Measurements from ENCODE around the gene TMEM81.

The TMEM81 gene

GRCh38 chr1:205044741-205045140, 39.5 kb downstream of the TMEM81 start:
- Histone ChIP-seq H3K4me1 (ENCODE audit: control insufficient read depth, low read length) (no peaks in the 10 kb centered on the region), H3K4me3 (ENCODE audit: low read length) (no peak overlapping the region), H3K9me2 (replicated peaks; ENCODE audit: control insufficient read depth, low read length) (no peaks in the 10 kb centered on the region), H3K9me3 (ENCODE audit: control insufficient read depth, insufficient read depth, low read length) (no peaks in the 10 kb centered on the region), H3K4me2 (ENCODE audit: low read length) (no peak overlapping the region), H3K27ac (ENCODE audit: low read depth, low read length) (no peak overlapping the region), H3K79me2 (ENCODE audit: control insufficient read depth, low read length) (no peaks in the 10 kb centered on the region), H3F3A (ENCODE audit: control insufficient read depth, insufficient read depth) (no peaks in the 10 kb centered on the region), H4K20me1 (ENCODE audit: control insufficient read depth, insufficient read depth, low read depth, low read length) (no peaks in the 10 kb centered on the region), H3K36me3 (ENCODE audit: control insufficient read depth, low read length) (no peaks in the 10 kb centered on the region), H3K27me3 (ENCODE audit: control insufficient read depth, low read length) (peaks cover 35% of the 10 kb centered on the region)
- no peak for TF ChIP-seq EZH2phosphoT487 (IDR thresholded peaks at IDR 0.05; ENCODE audit: borderline replicate concordance, low read length)
- TF ChIP-seq CTCF (IDR thresholded peaks at IDR 0.05; ENCODE audit: low read depth, low read length, poor library complexity, severe bottlenecking) = no peak

DNA sequence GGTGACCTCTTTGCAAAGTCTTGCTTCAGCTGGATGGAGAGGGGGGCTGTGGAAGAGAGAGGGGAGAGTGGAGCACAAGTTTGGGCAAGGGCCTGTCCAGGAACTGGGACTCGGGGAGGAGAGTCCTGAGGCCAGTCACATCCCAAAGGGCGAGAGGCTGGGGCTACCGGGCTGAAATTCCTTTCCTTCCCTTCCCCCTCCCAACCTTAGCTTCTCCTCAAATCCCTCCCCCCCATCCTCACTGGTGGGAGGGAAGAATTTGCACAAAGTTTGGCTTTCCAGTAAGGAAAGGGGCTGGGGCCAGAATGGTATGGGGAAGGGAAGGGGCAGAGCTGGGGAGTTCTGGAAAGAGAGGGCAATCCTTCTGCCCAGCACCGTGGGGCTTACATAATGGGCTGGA, 40.4 kb downstream of the TMEM81 start:
- Histone ChIP-seq H3K4me2 (ENCODE audit: low read length) (no peak overlapping the region), H3K27me3 (ENCODE audit: control insufficient read depth, low read length) (peaks cover 34% of the 10 kb centered on the region), H3K27ac (ENCODE audit: low read depth, low read length) (no peak overlapping the region), H3K4me3 (ENCODE audit: low read length) (no peak overlapping the region), H3K79me2 (ENCODE audit: control insufficient read depth, low read length) (no peaks in the 10 kb centered on the region), H3K36me3 (ENCODE audit: control insufficient read depth, low read length) (no peaks in the 10 kb centered on the region), H3K9me3 (ENCODE audit: control insufficient read depth, insufficient read depth, low read length) (no peaks in the 10 kb centered on the region), H3K9me2 (replicated peaks; ENCODE audit: control insufficient read depth, low read length) (no peaks in the 10 kb centered on the region), H3K4me1 (ENCODE audit: control insufficient read depth, low read length) (no peaks in the 10 kb centered on the region), H4K20me1 (ENCODE audit: control insufficient read depth, insufficient read depth, low read depth, low read length) (no peaks in the 10 kb centered on the region), H3F3A (ENCODE audit: control insufficient read depth, insufficient read depth) (no peaks in the 10 kb centered on the region)
- TF ChIP-seq EZH2phosphoT487 (IDR thresholded peaks at IDR 0.05; ENCODE audit: borderline replicate concordance, low read length) = no peak
- no peak for TF ChIP-seq CTCF (IDR thresholded peaks at IDR 0.05; ENCODE audit: low read depth, low read length, poor library complexity, severe bottlenecking)

DNA sequence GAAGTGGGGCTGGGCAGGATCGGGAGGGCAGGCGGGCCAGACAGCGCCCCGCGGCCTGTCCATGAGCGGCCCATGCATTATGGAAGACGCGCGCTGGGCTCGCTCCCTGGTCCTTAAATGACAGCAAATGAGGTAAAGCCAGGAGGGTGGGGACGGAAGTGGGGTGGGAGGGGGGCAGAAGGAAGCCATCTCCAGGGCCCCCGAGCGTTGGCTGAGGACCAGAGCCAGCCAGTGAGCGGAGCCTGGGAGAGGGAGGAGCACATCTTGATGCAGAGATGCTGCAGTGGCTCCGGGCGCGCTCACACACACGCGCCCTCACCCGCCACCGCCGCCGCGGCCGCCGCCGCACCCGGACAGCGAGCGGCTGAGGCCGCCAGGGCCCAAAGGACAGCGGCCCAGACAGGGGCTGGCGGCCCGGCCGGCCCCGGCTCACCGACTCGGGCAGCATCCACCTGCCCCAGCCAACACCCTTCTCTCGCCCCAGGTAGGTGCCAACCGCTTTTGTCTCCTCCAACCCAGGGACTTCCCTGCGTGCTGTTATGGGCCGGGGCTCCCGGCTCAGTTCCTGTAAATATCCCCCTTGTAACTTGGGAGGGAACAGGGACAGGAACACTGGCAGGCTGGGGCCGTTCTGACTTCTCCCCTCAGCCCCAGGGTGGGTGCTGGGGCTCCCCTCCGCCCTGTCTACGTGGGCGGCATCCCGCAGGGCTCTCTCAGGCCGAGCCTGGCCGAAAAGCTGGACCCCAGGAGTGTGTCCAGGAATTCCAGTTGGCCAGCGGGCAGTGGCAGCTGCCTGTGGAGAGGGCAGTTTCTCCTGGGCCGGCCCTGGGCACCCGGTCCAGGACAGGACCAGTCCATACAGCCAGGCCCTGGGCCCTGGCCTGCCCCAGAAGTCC, 41.1 kb downstream of the TMEM81 start, which contains the start of gene CNTN2:
CNTN2 (plus strand) TSS at position 302 of the 896 bp plus-strand sequence. CDS start 9,974 bp downstream, outside the sequence.
- no peaks in the 10 kb centered on the region for H3F3A ChIP-seq (ENCODE audit: control insufficient read depth, insufficient read depth)
- no peak within 1 kb of the TSS for H3K27ac ChIP-seq (ENCODE audit: low read depth, low read length)
- H3K36me3 ChIP-seq (ENCODE audit: control insufficient read depth, low read length) = no peaks in the 10 kb centered on the region
- H3K9me3 ChIP-seq (ENCODE audit: control insufficient read depth, insufficient read depth, low read length) = no peaks in the 10 kb centered on the region
- no peaks in the 10 kb centered on the region for H3K9me2 ChIP-seq (replicated peaks; ENCODE audit: control insufficient read depth, low read length)
- H3K4me2 ChIP-seq (ENCODE audit: low read length) = no peak within 1 kb of the TSS
- H3K79me2 ChIP-seq (ENCODE audit: control insufficient read depth, low read length) = no peaks in the 10 kb centered on the region
- no peaks in the 10 kb centered on the region for H3K4me1 ChIP-seq (ENCODE audit: control insufficient read depth, low read length)
- peaks cover 36% of the 10 kb centered on the region for H3K27me3 ChIP-seq (ENCODE audit: control insufficient read depth, low read length)
- no peak for TF ChIP-seq CTCF (IDR thresholded peaks at IDR 0.05; ENCODE audit: low read depth, low read length, poor library complexity, severe bottlenecking)
- no peak for TF ChIP-seq EZH2phosphoT487 (IDR thresholded peaks at IDR 0.05; ENCODE audit: borderline replicate concordance, low read length)
- H4K20me1 ChIP-seq (ENCODE audit: control insufficient read depth, insufficient read depth, low read depth, low read length) = no peaks in the 10 kb centered on the region
- no peak within 1 kb of the TSS for H3K4me3 ChIP-seq (ENCODE audit: low read length)
